Measurements from ENCODE around the gene USP9X. TPM values are rescaled to one million over a fixed set of nuclear protein-coding genes. Genes with fewer than 3 reads are reported as not detected.

USP9X gene
- total RNA-seq, 4 donors from 2014 or later, result 57.2 to 85.9 (median 65.2) TPM

DNA sequence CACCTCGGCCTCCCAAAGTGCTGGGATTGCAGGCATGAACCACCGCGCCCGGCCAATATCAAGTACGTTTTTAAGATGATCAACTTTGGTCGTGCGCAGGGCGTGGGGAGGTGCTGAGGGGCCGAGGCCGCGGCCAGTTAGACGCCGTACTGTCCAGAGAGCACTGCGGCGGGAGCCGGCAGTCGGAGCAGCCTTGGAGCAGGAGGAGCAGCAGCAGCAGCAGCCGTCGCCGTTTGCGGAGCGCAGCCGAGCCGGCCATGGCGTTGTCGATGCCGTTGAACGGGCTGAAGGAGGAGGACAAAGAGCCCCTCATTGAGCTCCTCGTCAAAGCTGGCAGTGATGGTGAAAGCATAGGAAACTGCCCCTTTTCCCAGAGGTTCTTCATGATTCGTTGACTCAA, 8.5 kb upstream of the USP9X start:
- no peak overlapping the region for H3K4me3 ChIP-seq
- WGBS, result 90% methylated on average over 21 of the region's 30 CpGs
- H3K9me3 ChIP-seq, result no peaks in the 10 kb centered on the region
- no peaks in the 10 kb centered on the region for H3K4me1 ChIP-seq
- H3K36me3 ChIP-seq, result no peaks in the 10 kb centered on the region
- H3K27me3 ChIP-seq, result no peaks in the 10 kb centered on the region
- DNase-seq (ENCODE audit: low spot score in 2 of 2), result no peak
- TF ChIP-seq EP300 (IDR thresholded peaks at IDR 0.05) (no peak), POLR2A (IDR thresholded peaks at IDR 0.05) (no peak), POLR2AphosphoS5 (IDR thresholded peaks at IDR 0.05) (no peak)
- TF ChIP-seq, protein P1, sequence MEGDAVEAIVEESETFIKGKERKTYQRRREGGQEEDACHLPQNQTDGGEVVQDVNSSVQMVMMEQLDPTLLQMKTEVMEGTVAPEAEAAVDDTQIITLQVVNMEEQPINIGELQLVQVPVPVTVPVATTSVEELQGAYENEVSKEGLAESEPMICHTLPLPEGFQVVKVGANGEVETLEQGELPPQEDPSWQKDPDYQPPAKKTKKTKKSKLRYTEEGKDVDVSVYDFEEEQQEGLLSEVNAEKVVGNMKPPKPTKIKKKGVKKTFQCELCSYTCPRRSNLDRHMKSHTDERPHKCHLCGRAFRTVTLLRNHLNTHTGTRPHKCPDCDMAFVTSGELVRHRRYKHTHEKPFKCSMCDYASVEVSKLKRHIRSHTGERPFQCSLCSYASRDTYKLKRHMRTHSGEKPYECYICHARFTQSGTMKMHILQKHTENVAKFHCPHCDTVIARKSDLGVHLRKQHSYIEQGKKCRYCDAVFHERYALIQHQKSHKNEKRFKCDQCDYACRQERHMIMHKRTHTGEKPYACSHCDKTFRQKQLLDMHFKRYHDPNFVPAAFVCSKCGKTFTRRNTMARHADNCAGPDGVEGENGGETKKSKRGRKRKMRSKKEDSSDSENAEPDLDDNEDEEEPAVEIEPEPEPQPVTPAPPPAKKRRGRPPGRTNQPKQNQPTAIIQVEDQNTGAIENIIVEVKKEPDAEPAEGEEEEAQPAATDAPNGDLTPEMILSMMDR (IDR thresholded peaks at IDR 0.05), result no peak
- H3K27ac ChIP-seq, result no peak overlapping the region

DNA sequence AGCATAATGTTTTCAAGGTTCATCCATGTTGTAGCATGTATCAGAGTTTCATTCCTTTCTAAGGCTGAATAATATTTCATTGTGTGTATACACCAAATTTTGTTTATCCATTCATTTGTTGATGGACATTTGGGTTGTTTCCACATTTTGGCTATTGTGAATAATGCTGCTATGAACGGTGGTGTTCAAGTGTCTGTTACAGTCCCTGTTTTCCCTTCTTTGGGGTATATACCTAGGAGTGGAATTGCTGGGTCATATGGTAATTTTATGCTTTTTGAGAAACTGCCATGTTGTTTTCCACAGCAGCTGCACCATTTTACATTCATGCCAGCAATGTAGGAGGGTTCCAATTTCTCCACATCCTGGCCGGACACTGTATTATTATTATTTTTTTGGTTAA, 3.4 kb upstream of the USP9X start:
- 61% methylated on average over 2 of the region's 2 CpGs for WGBS
- DNase-seq (ENCODE audit: low spot score in 2 of 2), result no peak
- H3K27ac ChIP-seq, result no peak overlapping the region
- H3K4me3 ChIP-seq, result no peak overlapping the region
- no peaks in the 10 kb centered on the region for H3K36me3 ChIP-seq
- no peaks in the 10 kb centered on the region for H3K4me1 ChIP-seq
- TF ChIP-seq, protein P1 (IDR thresholded peaks at IDR 0.05), result no peak
- TF ChIP-seq POLR2AphosphoS5 (IDR thresholded peaks at IDR 0.05) (no peak), EP300 (IDR thresholded peaks at IDR 0.05) (no peak), POLR2A (IDR thresholded peaks at IDR 0.05) (no peak)
- H3K27me3 ChIP-seq, result no peaks in the 10 kb centered on the region
- no peaks in the 10 kb centered on the region for H3K9me3 ChIP-seq

DNA sequence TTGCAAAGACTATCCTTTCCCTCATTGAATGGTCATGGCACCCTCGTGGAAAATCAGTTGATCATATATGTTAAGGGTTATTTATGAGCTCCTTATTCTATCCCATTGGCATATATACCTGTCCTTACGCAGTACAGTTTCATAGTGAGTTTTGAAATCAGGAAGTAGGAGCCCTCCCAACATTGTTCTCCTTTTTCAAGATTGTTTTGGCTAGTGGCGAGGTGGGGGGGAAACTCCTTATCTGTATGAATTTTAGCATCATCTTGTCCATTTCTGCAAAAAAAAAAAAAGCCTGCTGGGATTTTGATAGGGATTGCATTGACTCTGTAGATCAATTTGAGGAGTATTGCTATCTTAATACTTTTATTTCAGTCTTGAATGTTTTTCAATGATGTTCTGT, 2.5 kb upstream of the USP9X start:
- no peaks in the 10 kb centered on the region for H3K9me3 ChIP-seq
- TF ChIP-seq, protein P1 (IDR thresholded peaks at IDR 0.05), result no peak
- no peak for TF ChIP-seq POLR2AphosphoS5 (IDR thresholded peaks at IDR 0.05)
- no peak for TF ChIP-seq EP300 (IDR thresholded peaks at IDR 0.05)
- TF ChIP-seq POLR2A (IDR thresholded peaks at IDR 0.05), result no peak
- H3K4me1 ChIP-seq, result no peaks in the 10 kb centered on the region
- no peak for DNase-seq (ENCODE audit: low spot score in 2 of 2)
- 69% methylated on average over 3 of the region's 3 CpGs for WGBS
- no peak overlapping the region for H3K4me3 ChIP-seq
- H3K27me3 ChIP-seq, result no peaks in the 10 kb centered on the region
- H3K27ac ChIP-seq, result no peak overlapping the region
- no peaks in the 10 kb centered on the region for H3K36me3 ChIP-seq

DNA sequence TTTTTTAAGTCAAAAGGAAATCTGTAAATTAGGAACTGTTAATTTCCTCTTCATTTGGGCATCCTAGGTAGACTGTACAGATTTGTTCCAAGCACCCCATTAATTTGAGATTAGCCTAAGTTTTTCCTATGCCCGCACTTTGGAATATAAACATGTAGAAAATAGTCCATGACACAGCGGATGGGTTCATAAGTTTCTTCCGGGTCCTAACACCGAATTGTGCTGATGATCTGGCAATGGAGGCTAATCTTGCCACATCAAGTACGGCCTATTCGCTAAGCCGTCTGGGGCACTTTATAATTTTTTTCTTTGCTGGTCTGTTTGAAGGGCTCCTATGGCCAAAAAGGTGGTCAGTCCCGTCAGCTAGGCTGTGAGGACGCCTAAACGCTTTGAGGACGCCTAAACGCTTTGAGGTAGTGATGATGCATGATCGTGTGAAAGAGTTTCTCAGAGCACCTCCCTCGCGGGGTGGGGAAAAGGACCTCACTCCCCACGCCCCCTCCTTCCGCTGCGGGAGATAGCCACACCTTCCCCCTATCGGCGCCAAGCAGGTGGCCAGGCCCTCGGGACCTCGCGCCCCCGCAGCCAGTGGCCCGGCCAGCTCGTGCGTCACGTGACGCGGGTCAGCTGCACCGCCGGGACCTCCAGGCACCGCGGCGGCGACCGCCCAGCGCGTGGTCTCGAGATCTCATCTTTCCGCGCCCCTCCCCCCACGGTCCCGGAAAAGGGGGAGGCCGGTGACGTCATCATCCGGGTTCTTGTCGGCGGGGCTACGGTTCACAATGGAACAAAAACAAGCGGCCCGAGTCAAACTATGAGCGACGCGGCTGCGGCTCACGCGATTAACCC, 977 bp upstream of the USP9X start:
- 1% methylated on average over 16 of the region's 58 CpGs for WGBS
- Histone ChIP-seq H3K4me3 (peak overlapping the region; percentile 83), H3K36me3 (no peaks in the 10 kb centered on the region), H3K27me3 (no peaks in the 10 kb centered on the region), H3K27ac (peak overlapping the region; percentile 94), H3K4me1 (peaks cover 14% of the 10 kb centered on the region), H3K9me3 (no peaks in the 10 kb centered on the region)
- peak; percentile 96 to 99 for DNase-seq (ENCODE audit: low spot score in 2 of 2)
- TF ChIP-seq POLR2A (IDR thresholded peaks at IDR 0.05) (peak in 1 of 2 donors; percentile 63), EP300 (IDR thresholded peaks at IDR 0.05) (no peak), POLR2AphosphoS5 (IDR thresholded peaks at IDR 0.05) (peak in 2 of 3 donors; percentile 46 to 58)
- TF ChIP-seq, protein P1 (IDR thresholded peaks at IDR 0.05), result no peak

DNA sequence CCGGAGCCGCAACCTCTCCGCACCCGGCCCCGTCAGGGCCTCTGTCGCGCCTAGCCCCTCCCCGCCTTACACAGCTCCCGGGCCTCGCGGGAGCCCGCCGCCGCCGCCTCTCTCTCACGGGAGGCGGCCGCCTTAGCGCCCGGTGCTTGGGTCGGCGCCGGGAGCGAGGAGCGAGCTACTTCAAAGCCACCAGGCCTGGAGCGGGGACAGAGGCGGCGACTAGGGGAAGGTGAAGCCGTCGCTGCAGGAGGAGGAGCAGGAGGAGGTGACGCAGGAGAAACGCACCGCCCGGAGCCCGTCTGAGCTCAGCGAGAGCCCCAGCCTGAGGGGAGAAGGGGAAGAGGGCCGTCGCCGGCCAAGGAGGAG, 250 bp downstream of the USP9X start:
- H3K9me3 ChIP-seq, result no peaks in the 10 kb centered on the region
- H3K27ac ChIP-seq, result peak overlapping the region; percentile 94
- H3K4me3 ChIP-seq, result peak overlapping the region; percentile 83
- DNase-seq (ENCODE audit: low spot score in 2 of 2), result peak; percentile 84 to 90
- no peak for TF ChIP-seq POLR2AphosphoS5 (IDR thresholded peaks at IDR 0.05)
- peak in 1 of 2 donors; percentile 47 for TF ChIP-seq POLR2A (IDR thresholded peaks at IDR 0.05)
- no peak for TF ChIP-seq EP300 (IDR thresholded peaks at IDR 0.05)
- WGBS, result 0% methylated on average over 5 of the region's 39 CpGs
- H3K36me3 ChIP-seq, result no peaks in the 10 kb centered on the region
- H3K4me1 ChIP-seq, result peaks cover 18% of the 10 kb centered on the region
- H3K27me3 ChIP-seq, result no peaks in the 10 kb centered on the region

Measured in suprapubic skin (tissue), 4 donors.